Activated CD8-positive, alpha-beta memory T cell treated with anti-CD3 and anti-CD28 coated beads, Interleukin-2, amount 50 U/mL, for 24 hours (primary cell): ENCODE data around the gene ILKAP.

ENCODE experiments used
- DNase-seq: peaks from one replicate; pipeline ENCODE4 v3.0.0-alpha.2; 2020; ENCODE audit errors: extremely low read depth

ILKAP gene

DNA sequence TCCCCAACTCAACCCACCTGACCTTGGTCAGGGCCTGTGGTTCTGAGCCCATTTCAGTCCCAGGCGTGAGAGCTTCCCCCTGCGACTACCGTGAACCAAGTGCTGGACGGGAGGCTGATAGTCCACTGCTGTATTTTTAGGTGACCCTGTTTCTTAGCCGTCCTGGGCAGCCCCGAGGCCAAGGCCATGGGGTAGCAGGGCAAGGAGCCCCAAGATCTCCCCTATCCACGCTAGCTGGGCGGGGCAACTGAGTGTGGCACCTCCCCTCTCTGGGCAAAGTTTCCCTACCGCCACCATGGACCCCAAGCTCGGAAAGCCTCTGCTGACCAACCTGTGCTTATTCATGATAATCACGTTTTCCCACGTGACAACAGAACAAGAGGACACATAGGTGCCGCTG, 65.6 kb downstream of the ILKAP start:
- no peak for DNase-seq

DNA sequence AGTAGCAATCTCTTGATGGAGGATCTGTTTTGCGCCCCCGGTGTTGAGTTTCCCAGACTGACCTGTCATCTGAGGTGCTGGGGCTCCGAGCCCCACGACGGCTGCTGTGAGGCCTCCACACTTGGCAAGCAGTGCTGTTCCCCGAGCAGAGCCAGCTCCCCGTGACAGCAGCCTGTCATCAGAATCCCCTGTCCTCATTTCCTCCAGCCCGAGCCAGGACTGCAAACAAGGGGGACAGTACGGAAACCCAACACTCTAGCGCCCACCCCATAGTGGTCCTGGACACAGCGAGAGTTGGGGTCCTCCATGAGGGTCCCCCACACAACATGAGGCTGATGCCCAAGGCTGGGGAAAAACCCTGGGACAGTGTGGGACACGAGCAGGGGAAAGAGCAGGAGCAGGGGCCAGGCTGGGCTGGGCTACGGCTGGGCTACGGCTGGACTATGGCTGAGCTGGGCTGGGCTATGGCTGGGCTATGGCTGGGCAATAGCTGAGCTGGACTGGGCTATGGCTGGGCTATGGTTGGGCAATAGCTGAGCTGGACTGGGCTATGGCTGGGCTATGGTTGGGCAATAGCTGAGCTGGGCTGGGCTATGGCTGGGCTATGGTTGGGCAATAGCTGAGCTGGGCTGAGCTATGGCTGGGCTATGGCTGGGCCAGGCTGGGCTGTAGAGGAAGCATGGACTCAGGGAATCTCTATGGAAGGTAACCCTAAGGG, 66.5 kb downstream of the ILKAP start:
- DNase-seq = no peak

- DNase-seq = no peak
Measured at GRCh38 chr2:238135601-238136150, 67.8 kb downstream of the ILKAP start.

- no peak for DNase-seq
Measured at GRCh38 chr2:238134393-238134785, 69.1 kb downstream of the ILKAP start.

- no peak for DNase-seq
Measured at GRCh38 chr2:238133499-238134392, 69.7 kb downstream of the ILKAP start.

DNA sequence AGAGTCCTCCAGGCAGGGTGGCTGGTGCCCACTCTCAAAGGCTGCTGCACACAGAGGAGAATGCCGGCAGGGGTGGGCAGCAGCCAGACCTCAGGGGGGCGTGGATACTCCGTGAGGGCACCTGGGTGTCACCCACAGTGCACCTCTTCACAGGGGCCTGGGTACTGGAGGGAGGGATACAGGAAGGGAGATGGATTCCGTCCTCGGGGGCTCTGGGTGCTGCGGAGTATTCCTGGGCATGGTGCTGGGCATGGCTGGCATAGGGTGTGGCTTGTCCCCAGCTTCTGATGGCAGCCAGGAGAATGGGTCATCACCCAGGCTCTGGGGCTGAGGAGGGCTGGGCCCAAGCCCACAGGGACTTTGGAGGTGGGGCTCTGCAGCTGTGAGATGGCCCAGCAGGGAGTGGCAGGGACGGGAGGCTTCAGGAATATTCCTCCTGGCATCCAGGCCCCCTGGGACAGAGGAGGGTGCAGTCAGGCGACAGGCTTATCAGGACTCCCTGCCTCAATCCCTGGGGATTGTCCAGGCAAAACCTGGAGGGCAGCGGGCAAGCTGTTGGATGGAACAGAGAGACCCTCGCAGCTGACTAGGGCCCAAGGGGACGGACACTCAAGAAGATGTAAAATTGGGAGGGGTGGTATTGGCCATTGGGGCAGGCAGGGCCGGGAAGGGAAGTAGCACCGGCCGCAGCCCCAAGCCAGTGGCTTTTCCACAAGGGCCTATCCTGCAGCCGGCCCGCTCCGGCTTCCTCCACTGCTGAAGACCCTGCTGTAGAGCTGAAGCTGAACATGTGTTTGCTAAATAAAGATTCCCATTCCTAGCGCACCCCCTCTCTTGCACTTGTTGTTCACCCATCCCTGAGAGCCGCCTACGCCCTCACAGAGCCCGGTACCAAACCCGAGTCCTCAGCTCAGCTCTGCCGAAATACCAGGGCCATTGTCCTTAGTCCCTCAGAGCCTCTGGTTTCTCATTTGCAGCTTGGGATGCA, 70.7 kb downstream of the ILKAP start:
- DNase-seq = no peak

- DNase-seq = no peak
Measured at GRCh38 chr2:238131761-238132462, 71.6 kb downstream of the ILKAP start.

- DNase-seq = no peak
Measured at GRCh38 chr2:238130696-238131628, 72.5 kb downstream of the ILKAP start.

DNA sequence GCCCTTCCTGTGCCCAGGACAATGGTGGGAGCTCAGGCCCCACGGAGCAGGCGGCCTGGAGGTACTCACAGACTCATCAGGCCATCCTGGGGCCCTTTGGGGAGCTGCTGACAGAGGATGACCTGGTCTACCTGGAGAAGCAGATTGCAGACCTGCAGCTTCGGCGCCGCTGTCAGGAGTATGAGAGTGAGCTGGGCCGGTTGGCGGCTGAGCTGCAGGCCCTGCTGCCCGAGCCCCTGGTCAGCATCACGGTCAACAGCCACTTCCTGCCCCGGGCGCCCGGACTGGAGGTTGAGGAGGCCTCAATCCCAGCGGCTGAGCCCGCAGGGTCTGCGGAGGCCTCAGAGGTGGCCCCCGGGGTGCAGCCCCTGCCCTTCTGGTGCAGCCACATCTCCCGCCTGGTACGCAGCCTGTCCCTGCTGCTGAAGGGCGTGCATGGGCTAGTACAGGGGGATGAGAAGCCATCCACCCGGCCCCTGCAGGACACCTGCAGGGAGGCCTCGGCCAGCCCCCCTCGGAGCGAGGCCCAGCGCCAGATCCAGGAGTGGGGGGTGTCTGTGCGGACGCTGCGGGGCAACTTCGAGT, 73.3 kb downstream of the ILKAP start:
- no peak for DNase-seq

DNA sequence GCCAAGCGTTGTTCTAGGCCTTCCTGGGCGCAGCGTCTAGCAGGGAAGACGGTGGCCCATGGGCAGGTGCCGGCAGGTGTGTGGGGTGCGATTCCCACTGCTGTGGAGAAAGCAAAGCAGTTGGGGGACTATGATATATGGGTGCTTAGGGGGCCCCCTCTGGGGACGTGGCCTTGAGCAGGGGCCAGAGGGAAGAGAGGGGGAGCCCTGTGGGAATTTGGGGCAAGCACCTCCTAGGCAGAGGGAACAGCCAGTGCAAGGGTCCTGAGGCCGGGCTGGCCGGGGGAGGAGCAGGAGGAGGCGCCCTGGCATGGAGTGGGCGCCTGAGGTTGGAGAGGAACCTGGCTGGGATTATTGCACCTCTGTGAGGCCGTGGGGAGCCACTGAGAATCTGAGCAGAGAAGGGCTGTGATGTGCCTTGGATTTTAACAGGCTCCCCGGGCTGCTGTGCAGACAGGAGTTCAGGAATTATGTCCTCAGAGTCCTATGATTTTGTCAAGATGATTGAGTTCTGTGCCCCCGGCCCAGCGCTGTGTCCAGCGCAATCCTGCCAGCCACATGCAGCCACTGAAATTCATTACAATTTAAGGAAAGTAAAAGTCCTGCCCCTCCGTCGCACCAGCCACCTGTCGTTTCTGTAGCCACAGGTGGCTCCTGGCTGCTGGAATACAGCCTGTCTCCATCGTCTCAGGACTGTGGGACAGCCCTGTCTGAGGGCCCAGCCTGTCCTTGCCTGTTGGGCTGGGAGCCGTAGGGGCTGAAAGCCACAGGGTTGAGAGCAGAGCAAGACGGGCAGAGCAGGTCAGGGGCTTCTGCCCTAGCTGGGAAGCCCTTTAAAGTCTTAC, 74.1 kb downstream of the ILKAP start:
- DNase-seq = no peak

DNA sequence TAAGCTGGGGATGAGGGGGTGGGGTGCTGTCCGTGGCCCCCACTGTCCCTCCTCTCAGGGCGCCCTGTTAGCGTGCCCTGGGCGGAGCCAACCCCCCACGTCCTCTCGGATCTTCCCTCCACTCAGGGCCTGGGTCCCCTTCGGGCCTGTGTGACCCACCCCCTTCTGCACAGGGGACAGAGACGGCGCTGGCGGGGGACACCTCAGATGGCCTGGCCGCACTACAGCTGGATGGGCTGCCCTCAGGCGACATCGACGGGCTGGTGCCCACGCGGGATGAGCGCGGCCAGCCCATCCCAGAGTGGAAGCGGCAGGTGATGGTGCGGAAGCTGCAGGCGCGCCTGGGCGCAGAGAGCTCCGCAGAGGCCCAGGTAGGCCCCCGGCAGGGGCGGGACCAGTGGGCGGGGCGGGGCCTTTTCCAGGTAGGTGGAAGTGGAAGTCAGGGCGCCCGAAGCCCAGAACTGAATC, 74.9 kb downstream of the ILKAP start:
- no peak for DNase-seq

GRCh38 chr2:238128061-238128440, 75.4 kb downstream of the ILKAP start:
- no peak for DNase-seq

DNA sequence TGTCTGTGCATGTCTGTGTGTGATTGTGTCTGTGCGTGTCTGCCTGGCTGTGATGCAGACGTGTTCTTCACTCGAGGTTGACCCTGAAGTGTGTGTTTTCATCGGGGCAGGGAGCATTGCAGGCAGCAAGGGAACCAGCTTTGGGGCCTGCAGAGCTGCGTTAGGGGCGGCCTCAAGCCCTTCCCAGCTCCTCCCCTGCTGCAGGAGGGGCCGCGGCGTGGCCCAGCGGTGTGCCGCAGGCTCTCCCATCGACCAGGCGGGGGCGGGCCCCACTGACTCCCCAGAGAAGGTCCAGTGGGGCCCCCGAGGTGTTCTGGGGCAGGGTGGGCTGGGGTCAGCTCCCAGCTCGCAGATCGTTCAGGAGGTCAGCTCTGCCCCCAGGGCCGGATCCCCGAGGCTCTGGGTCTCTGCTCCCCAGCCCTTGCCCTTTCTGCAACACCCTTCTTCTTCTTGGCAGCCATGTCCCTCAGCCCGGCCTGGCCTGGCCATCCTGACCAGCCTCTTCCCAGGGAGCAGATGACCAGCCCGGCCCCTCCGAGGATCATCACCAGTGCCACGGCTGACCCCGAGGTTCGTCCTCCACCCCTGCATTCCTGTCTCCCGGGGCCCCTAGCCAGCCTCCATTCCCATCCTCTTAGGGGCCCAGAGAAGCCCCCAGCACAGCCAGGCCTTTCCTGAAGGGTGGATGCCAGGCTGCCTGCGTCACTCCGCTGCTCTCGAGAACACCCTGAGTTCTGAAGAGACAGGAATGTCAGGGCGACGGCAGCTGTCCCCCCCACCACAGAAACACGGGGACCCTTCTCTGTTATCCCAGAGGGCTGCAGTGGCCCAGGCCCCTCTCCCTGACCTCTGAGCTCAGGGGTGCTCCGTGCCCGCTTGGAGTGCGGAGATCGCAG, 76.1 kb downstream of the ILKAP start:
- DNase-seq = no peak

DNA sequence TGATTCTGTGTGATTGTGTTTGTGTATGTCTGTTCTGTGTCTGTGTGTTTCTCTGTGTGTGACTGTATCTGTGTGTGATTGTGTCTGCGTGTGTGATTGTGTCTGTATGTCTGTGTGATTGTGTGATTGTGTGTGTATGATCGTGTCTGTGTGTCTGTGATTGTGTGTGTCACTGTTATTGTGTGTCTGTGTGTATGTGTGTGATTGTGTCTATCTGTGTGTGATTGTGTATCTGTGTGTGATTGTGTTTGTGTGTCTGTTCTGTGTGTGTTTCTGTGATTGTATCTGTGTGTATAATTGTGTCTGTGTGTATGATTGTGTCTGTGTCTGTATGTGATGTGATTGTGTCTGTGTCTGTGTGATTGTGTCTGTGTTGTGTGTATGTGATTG, 76.7 kb downstream of the ILKAP start:
- no peak for DNase-seq

DNA sequence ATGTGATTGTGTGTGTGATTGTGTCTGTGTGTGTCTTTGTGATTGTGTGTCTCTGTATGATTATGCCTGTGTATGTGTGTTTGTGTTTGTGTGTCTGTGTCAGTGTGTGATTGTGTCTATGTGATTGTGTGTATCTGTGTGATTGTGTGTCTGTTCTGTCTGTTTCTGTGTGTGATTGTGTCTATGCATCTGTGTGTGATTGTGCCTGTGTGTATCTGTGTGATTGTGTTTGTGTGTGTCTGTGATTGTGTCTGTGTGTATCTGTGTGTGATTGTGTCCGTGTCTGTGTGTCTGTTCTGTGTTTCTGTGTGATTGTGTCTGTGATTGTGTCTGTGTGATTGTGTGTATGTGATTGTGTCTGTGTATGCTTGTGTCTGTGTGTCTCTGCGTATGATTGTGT, 77.2 kb downstream of the ILKAP start:
- no peak for DNase-seq

DNA sequence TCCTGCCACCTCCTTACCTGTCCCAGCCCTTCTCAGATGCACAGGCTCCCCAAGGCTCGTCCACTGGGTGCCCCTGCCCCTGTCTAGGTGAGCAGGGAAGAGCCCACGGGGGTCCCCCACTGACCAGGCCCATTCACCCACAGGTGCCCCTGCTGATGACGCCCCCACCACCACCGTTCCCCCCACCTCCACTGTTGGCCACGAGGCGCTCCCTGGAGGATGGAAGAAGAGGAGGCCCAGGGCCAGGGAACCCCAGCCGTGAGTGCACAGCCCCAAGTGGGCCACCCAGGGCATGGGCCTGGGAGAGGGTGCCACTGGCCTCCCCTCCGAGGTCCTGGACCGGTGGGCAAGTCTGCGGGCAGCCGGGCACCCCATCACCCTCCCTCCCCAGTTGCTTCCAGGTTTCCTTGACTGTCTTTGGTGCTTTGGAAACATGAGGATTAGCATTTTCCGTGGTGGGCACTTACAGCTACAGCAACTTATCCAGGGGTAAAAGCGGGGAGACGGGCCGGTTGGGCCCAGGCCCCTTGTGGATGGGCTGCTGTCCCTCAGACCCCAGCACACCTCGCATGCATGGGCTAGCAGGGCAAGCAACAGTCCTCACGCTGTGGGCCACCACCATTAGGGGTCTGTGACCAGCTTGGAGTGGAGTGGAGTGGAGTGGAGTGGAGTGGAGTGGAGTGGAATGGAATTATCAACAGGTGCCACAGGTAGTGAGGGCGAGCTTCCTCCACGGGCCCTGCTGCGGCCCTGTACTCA, 78.2 kb downstream of the ILKAP start:
- no peak for DNase-seq
